SK-N-SH (cell line): ENCODE results near the gene CSTPP1. TPM values are rescaled to one million over a fixed set of nuclear protein-coding genes. Genes with fewer than 3 reads are reported as not detected.

Source experiments
- CTCF ChIA-PET: fragments of 300-600, 350-600 bp; formaldehyde crosslinking; extraction: SDS; loops from one replicate; lab custom pipeline; 2021; lab: Yijun Ruan, JAX
- POLR2A ChIA-PET: fragments of 350-600 bp; sonication (Branson Sonifier 250); formaldehyde crosslinking; extraction: SDS; loops from one replicate; lab custom pipeline; 2020; ENCODE audit warnings: antibody characterized with exemption, inconsistent platforms; lab: Yijun Ruan, JAX
- DNase-seq: peaks from one replicate; pipeline ENCODE4 v3.0.0; 2012
- H2AFZ ChIP-seq: fragments of 200-600 bp; sonication (generic); 2 replicates; pipeline ENCODE4 v1.8.1; 2016; ENCODE audit warnings: antibody characterized with exemption, mild to moderate bottlenecking, low read depth
- H3F3A ChIP-seq: fragments of 200-600 bp; sonication (generic); replicated peaks from 2 replicates; pipeline ENCODE3; 2016; ENCODE audit warnings: antibody characterized with exemption, mild to moderate bottlenecking; ENCODE audit not compliant: insufficient read depth
- H3K27ac ChIP-seq, 2 experiments: fragments of 200-500 bp in 1 of 2; fragments of 200-600 bp in 1 of 2; sonication (Bioruptor generic) in 1 of 2; sonication (generic), shearing (Covaris generic) in 1 of 2; 2 replicates each; pipeline versions ENCODE4 v1.5.1 to v1.6.1; 2014 to 2016; ENCODE audit warnings: low read depth in 2 of 2, inconsistent platforms in 1 of 2, low read length in 1 of 2, mild to moderate bottlenecking in 1 of 2, mixed read lengths in 1 of 2
- H3K27me3 ChIP-seq: fragments of 200-600 bp; sonication (generic), shearing (Covaris generic); 2 replicates; pipeline ENCODE4 v1.6.1; 2016; ENCODE audit warnings: mixed run types; ENCODE audit not compliant: insufficient read depth
- H3K36me3 ChIP-seq, 2 experiments: fragments of 200-500 bp in 1 of 2; fragments of 200-600 bp in 1 of 2; sonication (Bioruptor generic) in 1 of 2; sonication (generic) in 1 of 2; replicated peaks in 1 of 2; 2 replicates each; pipeline versions ENCODE3 to v1.5.1; 2014 to 2016; ENCODE audit warnings: low read length in 1 of 2, mild to moderate bottlenecking in 1 of 2; ENCODE audit not compliant: insufficient read depth in 2 of 2, control insufficient read depth in 1 of 2
- H3K4me1 ChIP-seq, 2 experiments: fragments of 200-500 bp in 1 of 2; fragments of 200-600 bp in 1 of 2; sonication (Bioruptor generic) in 1 of 2; sonication (generic), shearing (Covaris generic) in 1 of 2; 2 replicates each; pipeline versions ENCODE4 v1.5.1 to v1.6.1; 2014 to 2016; ENCODE audit warnings: low read depth in 1 of 2, low read length in 1 of 2, mixed run types in 1 of 2; ENCODE audit not compliant: insufficient read depth in 2 of 2, control insufficient read depth in 1 of 2
- H3K4me2 ChIP-seq: fragments of 200-600 bp; sonication (generic), shearing (Covaris generic); 2 replicates; pipeline ENCODE4 v1.6.1; 2017; ENCODE audit warnings: mixed run types
- H3K4me3 ChIP-seq, 2 experiments: fragments of 200-500 bp in 1 of 2; fragments of 200-600 bp in 1 of 2; sonication (Bioruptor generic) in 1 of 2; sonication (generic), shearing (Covaris generic) in 1 of 2; 2 replicates each; pipeline versions ENCODE4 v1.5.1 to v1.8.1; 2014 to 2016; ENCODE audit warnings: low read depth in 2 of 2, inconsistent platforms in 1 of 2, low read length in 1 of 2, mild to moderate bottlenecking in 1 of 2, mixed read lengths in 1 of 2, moderate library complexity in 1 of 2
- H3K79me2 ChIP-seq: fragments of 200-600 bp; sonication (generic); 2 replicates; pipeline ENCODE4 v1.8.1; 2017; ENCODE audit warnings: mild to moderate bottlenecking; ENCODE audit not compliant: insufficient read depth
- H3K9ac ChIP-seq: fragments of 200-600 bp; sonication (generic); 2 replicates; pipeline ENCODE4 v1.6.1; 2017; ENCODE audit warnings: mixed run types
- H3K9me2 ChIP-seq: fragments of 200-600 bp; sonication (generic); 2 replicates; pipeline ENCODE4 v1.6.1; 2017; ENCODE audit warnings: mixed run types
- H3K9me3 ChIP-seq: fragments of 200-600 bp; sonication (generic); 2 replicates; pipeline ENCODE4 v1.6.1; 2017; ENCODE audit warnings: mixed run types, mild to moderate bottlenecking, moderate library complexity
- H4K20me1 ChIP-seq: fragments of 200-600 bp; sonication (generic); 2 replicates; pipeline ENCODE4 v1.6.1; 2017; ENCODE audit warnings: mild to moderate bottlenecking, mixed run types; ENCODE audit not compliant: insufficient read depth
- CHD2 ChIP-seq: fragments of 150-350 bp; IDR thresholded peaks from 2 replicates; pipeline ENCODE4 v1.6.1; 2018; ENCODE audit warnings: low read length; ENCODE audit not compliant: partially characterized antibody
- CTCF ChIP-seq: fragments of 200-600 bp; sonication (generic); IDR thresholded peaks from 2 replicates; pipeline ENCODE4 v1.6.1; 2017; ENCODE audit warnings: antibody characterized with exemption, mild to moderate bottlenecking, moderate library complexity
- EP300 ChIP-seq, 2 experiments: IDR thresholded peaks; 2 replicates each; pipeline versions ENCODE4 v1.4.0 to v1.6.1; 2012; ENCODE audit warnings: borderline replicate concordance in 1 of 2, low read depth in 1 of 2, low read length in 1 of 2
- EZH2phosphoT487 ChIP-seq: fragments of 200-600 bp; sonication (generic); IDR thresholded peaks from 2 replicates; pipeline ENCODE4 v1.6.1; 2017; ENCODE audit warnings: low read depth, mixed run types, mild to moderate bottlenecking, antibody characterized with exemption, moderate library complexity, borderline replicate concordance
- FOXM1 ChIP-seq: IDR thresholded peaks from 2 replicates; pipeline ENCODE4 v1.4.0; 2012; ENCODE audit warnings: low read depth, mild to moderate bottlenecking
- GATA2 ChIP-seq: sonication (generic); formaldehyde crosslinking; IDR thresholded peaks from 2 replicates; pipeline ENCODE4 v1.5.0; 2020; ENCODE audit warnings: mild to moderate bottlenecking, missing genetic modification reagents
- IRF3 ChIP-seq: fragments of 150-350 bp; IDR thresholded peaks from 2 replicates; pipeline ENCODE4 v1.6.1; 2016; ENCODE audit warnings: mild to moderate bottlenecking, low read depth, low read length
- JUND ChIP-seq: IDR thresholded peaks from 2 replicates; pipeline ENCODE4 v1.4.0; 2012
- MXI1 ChIP-seq: IDR thresholded peaks from 2 replicates; pipeline ENCODE4 v1.6.1; 2012; ENCODE audit warnings: mild to moderate bottlenecking, low read depth, low read length, improper control_type of control experiment
- NFIC ChIP-seq: IDR thresholded peaks from 2 replicates; pipeline ENCODE4 v1.4.0; 2012; ENCODE audit warnings: borderline replicate concordance
- NRF1 ChIP-seq: IDR thresholded peaks from 2 replicates; pipeline ENCODE4 v1.6.1; 2012; ENCODE audit warnings: low read depth, mild to moderate bottlenecking, low read length
- RXRA ChIP-seq: IDR thresholded peaks from 2 replicates; pipeline ENCODE4 v1.4.0; 2012; ENCODE audit warnings: low read depth, mild to moderate bottlenecking, borderline replicate concordance
- YY1 ChIP-seq: IDR thresholded peaks from 2 replicates; pipeline ENCODE4 v1.4.0; 2012; ENCODE audit warnings: low read depth, mild to moderate bottlenecking
- WGBS: methylation state at CpG from one replicate; pipeline ENCODE4 v1.1.6; 2017; ENCODE audit warnings: low lambda C conversion rate; 5-methylcytosine and 5-hydroxymethylcytosine counted together
- polyA plus RNA-seq, 3 experiments: library from polyadenylated mRNA; depleted of rRNA; stranded (reverse); fragments of >200 nt; gene quantifications; 2 replicates each; pipeline ENCODE4 v1.2.3, GENCODE V29; 2012
- TF ChIP-seq, protein P1 (sequence below): IDR thresholded peaks from 2 replicates; pipeline ENCODE4 v1.4.0; 2012; ENCODE audit warnings: low read depth
- TF ChIP-seq, protein P2 (sequence below): IDR thresholded peaks from 2 replicates; pipeline ENCODE4 v1.6.1; 2012; ENCODE audit warnings: mild to moderate bottlenecking, low read depth, low read length, moderate library complexity
- TF ChIP-seq, protein P3 (sequence below): IDR thresholded peaks from 2 replicates; pipeline ENCODE4 v1.4.0; 2012; ENCODE audit warnings: low read depth, borderline replicate concordance

Gene CSTPP1
- polyA plus RNA-seq, 1 of the 3 experiments (the other 2 are of a cell fraction), result 85.7 TPM

DNA sequence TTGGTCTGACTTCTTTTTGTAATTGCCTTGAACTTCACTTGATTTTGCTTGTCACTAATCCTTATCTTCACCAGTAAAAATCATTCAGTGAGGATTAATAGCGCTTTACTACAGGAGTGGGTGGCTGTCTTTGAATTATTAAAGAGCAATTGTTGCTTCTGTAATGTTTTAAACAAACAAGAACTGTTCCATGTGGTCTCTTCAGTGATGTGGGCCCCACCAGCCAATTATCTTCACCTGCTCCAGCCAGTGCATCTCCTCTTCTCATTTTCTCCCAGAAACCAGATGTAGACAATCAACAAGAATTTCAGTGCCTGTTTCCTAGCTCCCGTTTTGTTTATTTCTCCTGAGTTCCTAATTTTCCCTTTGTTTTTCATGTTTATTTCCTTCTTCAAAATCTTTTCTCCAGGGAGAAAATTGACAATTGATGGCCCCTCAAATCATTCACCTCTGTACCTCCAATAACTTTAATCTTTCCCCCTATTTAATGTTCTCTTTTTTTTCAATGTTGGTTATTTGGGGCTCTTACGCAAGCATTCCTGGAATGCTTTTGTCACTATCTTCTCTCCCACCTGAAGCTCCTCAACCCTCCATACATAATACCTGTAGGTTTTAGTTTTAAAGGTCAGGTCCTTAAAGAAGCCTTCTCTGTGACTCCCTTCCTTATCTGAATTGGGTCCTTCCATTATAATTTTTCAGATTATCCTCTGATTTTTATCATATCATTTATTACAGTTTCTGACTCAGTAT lies 125.0 kb downstream of the CSTPP1 start:
- no peaks in the 10 kb centered on the region for H3K27me3 ChIP-seq
- no peak for TF ChIP-seq CTCF
- TF ChIP-seq, protein P1, sequence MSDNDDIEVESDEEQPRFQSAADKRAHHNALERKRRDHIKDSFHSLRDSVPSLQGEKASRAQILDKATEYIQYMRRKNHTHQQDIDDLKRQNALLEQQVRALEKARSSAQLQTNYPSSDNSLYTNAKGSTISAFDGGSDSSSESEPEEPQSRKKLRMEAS, result no peak
- TF ChIP-seq IRF3, result no peak
- no peak for TF ChIP-seq MXI1
- no peaks in the 10 kb centered on the region for H3K9me2 ChIP-seq
- ChIA-PET CTCF (interaction anchor here (0.6 to 1.4 kb wide), 2 partner anchors 9 to 47 kb away, joined by 3 read pairs; no protein-coding TSS in a partner anchor), POLR2A (no interaction called here)
- DNase-seq, result peak; percentile 8
- H3K9ac ChIP-seq, result no peak overlapping the region
- H3F3A ChIP-seq, result peaks cover 4% of the 10 kb centered on the region
- H3K9me3 ChIP-seq, result no peaks in the 10 kb centered on the region
- H2AFZ ChIP-seq, result no peak overlapping the region
- H3K36me3 ChIP-seq, result peaks cover 2 to 11% of the 10 kb centered on the region in 2 experiments
- WGBS, result 92% methylated on average over 3 of the region's 3 CpGs
- peak overlapping the region; percentile 5 to 41; a peak in 2 of 4 replicates for H3K27ac ChIP-seq
- H3K4me1 ChIP-seq, result peaks cover 0 to 17% of the 10 kb centered on the region in 2 experiments; a peak in 2 of 4 replicates
- no peak overlapping the region for H3K4me3 ChIP-seq
- no peaks in the 10 kb centered on the region for H3K79me2 ChIP-seq
- no peaks in the 10 kb centered on the region for H4K20me1 ChIP-seq
- no peak overlapping the region for H3K4me2 ChIP-seq

- peaks cover 4% of the 10 kb centered on the region for H3F3A ChIP-seq
- H3K4me1 ChIP-seq, result peaks cover 3 to 17% of the 10 kb centered on the region in 2 experiments; a peak in 3 of 4 replicates
- no peaks in the 10 kb centered on the region for H3K27me3 ChIP-seq
- H4K20me1 ChIP-seq, result no peaks in the 10 kb centered on the region
- H3K27ac ChIP-seq, result no peak overlapping the region
- no peak overlapping the region for H3K4me3 ChIP-seq
- H3K9me2 ChIP-seq, result no peaks in the 10 kb centered on the region
- no peaks in the 10 kb centered on the region for H3K9me3 ChIP-seq
- DNase-seq, result no peak
- 100% methylated on average over 2 of the region's 2 CpGs for WGBS
- ChIA-PET CTCF (no interaction called here), POLR2A (no interaction called here)
- no peak overlapping the region for H3K9ac ChIP-seq
- peaks cover 2 to 6% of the 10 kb centered on the region in 2 experiments for H3K36me3 ChIP-seq
- no peak overlapping the region for H2AFZ ChIP-seq
- H3K79me2 ChIP-seq, result no peaks in the 10 kb centered on the region
- H3K4me2 ChIP-seq, result no peak overlapping the region
- TF ChIP-seq EP300 (IDR thresholded peaks at IDR 0.05; ENCODE audit: borderline replicate concordance in 1 of 2, low read depth in 1 of 2, low read length in 1 of 2) (no peak), GATA2 (CRISPR knock-in tag) (no peak), NFIC (no peak), FOXM1 (no peak), JUND (no peak), YY1 (no peak), RXRA (no peak), NRF1 (no peak), EZH2phosphoT487 (no peak), CHD2 (no peak)
- TF ChIP-seq, protein P2, sequence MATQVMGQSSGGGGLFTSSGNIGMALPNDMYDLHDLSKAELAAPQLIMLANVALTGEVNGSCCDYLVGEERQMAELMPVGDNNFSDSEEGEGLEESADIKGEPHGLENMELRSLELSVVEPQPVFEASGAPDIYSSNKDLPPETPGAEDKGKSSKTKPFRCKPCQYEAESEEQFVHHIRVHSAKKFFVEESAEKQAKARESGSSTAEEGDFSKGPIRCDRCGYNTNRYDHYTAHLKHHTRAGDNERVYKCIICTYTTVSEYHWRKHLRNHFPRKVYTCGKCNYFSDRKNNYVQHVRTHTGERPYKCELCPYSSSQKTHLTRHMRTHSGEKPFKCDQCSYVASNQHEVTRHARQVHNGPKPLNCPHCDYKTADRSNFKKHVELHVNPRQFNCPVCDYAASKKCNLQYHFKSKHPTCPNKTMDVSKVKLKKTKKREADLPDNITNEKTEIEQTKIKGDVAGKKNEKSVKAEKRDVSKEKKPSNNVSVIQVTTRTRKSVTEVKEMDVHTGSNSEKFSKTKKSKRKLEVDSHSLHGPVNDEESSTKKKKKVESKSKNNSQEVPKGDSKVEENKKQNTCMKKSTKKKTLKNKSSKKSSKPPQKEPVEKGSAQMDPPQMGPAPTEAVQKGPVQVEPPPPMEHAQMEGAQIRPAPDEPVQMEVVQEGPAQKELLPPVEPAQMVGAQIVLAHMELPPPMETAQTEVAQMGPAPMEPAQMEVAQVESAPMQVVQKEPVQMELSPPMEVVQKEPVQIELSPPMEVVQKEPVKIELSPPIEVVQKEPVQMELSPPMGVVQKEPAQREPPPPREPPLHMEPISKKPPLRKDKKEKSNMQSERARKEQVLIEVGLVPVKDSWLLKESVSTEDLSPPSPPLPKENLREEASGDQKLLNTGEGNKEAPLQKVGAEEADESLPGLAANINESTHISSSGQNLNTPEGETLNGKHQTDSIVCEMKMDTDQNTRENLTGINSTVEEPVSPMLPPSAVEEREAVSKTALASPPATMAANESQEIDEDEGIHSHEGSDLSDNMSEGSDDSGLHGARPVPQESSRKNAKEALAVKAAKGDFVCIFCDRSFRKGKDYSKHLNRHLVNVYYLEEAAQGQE, result no peak
- TF ChIP-seq, protein P3, sequence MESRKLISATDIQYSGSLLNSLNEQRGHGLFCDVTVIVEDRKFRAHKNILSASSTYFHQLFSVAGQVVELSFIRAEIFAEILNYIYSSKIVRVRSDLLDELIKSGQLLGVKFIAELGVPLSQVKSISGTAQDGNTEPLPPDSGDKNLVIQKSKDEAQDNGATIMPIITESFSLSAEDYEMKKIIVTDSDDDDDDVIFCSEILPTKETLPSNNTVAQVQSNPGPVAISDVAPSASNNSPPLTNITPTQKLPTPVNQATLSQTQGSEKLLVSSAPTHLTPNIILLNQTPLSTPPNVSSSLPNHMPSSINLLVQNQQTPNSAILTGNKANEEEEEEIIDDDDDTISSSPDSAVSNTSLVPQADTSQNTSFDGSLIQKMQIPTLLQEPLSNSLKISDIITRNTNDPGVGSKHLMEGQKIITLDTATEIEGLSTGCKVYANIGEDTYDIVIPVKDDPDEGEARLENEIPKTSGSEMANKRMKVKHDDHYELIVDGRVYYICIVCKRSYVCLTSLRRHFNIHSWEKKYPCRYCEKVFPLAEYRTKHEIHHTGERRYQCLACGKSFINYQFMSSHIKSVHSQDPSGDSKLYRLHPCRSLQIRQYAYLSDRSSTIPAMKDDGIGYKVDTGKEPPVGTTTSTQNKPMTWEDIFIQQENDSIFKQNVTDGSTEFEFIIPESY, result no peak
Observed at GRCh38 chr11:47062736-47063135, 126.2 kb downstream of the CSTPP1 start.
